Prostate gland (tissue), 2 donors: ENCODE results near the gene UGT1A6. TPM values are rescaled to one million over a fixed set of nuclear protein-coding genes. Genes with fewer than 3 reads are reported as not detected.

Experiments used
- DNase-seq: peaks from one replicate; pipeline ENCODE4 v3.0.0-alpha.2; 2019; ENCODE audit warnings: low spot score
- H3K27ac ChIP-seq, 2 donors: fragments of 200-600 bp; sonication (generic); 2 replicates each; pipeline ENCODE4 v1.5.1; 2017 to 2019
- H3K27me3 ChIP-seq: fragments of 200-600 bp; sonication (generic); replicated peaks from 2 replicates; pipeline ENCODE4 v1.5.1; 2019; ENCODE audit not compliant: insufficient read depth
- H3K36me3 ChIP-seq, 2 donors: fragments of 200-600 bp; sonication (generic); 1 replicate in 1 of 2; 2 replicates in 1 of 2; pipeline versions ENCODE4 v1.5.1 to v1.8.1; 2017 to 2019
- H3K4me1 ChIP-seq: fragments of 200-600 bp; sonication (generic); replicated peaks from 2 replicates; pipeline ENCODE4 v1.5.1; 2019
- H3K4me3 ChIP-seq, 2 donors: fragments of 200-600 bp; sonication (generic); 2 replicates each; pipeline ENCODE4 v1.5.1; 2017 to 2019
- H3K9me3 ChIP-seq: fragments of 200-600 bp; sonication (generic); 2 replicates; pipeline ENCODE4 v1.5.1; 2017
- CTCF ChIP-seq, 4 experiments: fragments of 200-600 bp in 2 of 4; fragments of 450-650 bp in 2 of 4; sonication (generic) in 2 of 4; IDR thresholded peaks; 1 replicate in 3 of 4; 2 replicates in 1 of 4; pipeline ENCODE4 v1.5.1; 2016 to 2019; ENCODE audit warnings: antibody characterized with exemption in 4 of 4, mild to moderate bottlenecking in 2 of 4, moderate library complexity in 2 of 4
- POLR2A ChIP-seq: fragments of 450-650 bp; IDR thresholded peaks from one replicate; pipeline ENCODE4 v1.6.1; 2016; ENCODE audit warnings: antibody characterized with exemption, mild to moderate bottlenecking
- POLR2AphosphoS5 ChIP-seq: sonication (generic); formaldehyde crosslinking; IDR thresholded peaks from one replicate; pipeline ENCODE4 v1.6.1; 2017; ENCODE audit warnings: antibody characterized with exemption
- WGBS: methylation state at CpG from one replicate; pipeline ENCODE4 v1.1.5; 2018; 5-methylcytosine and 5-hydroxymethylcytosine counted together
- intact Hi-C: fragments of 100-400 bp; cut with DNase I; formaldehyde crosslinking; loops from one replicate; pipeline ENCODE4 v1.14.2; 2022
- total RNA-seq, 2 donors: library from RNA; depleted of rRNA; stranded (reverse); fragments of >200 nt; gene quantifications; one replicate each; pipeline ENCODE4 v1.1.0, GENCODE V29; 2016

UGT1A6 gene
- total RNA-seq, 2 donors from 2014 or later = 0.85 to 6.6 TPM

DNA sequence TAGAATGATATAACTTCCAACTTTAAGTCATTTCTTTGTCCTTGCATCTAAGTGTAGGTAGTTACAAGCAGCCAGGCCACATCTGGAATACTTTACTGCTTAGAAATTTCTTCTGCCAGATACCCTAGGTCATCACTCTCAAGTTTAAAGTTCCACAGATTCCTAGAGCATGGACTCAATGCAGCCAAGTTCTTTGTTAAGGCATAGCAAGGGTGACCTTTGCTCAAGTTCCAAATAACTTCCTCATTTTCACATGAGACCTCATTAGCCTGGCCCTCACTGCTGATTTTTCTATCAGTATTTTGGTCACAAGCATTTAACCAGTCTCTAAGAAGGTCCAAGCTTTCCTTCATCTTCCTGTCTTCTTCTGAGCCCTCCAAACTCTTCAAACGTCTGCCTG lies 28.8 kb upstream of the UGT1A6 start:
- WGBS = 63% methylated on average over 1 of the region's 1 CpG
- Histone ChIP-seq H3K36me3 (no peaks in the 10 kb centered on the region), H3K4me3 (no peak overlapping the region), H3K27ac (no peak overlapping the region), H3K27me3 (no peaks in the 10 kb centered on the region), H3K4me1 (no peaks in the 10 kb centered on the region), H3K9me3 (no peaks in the 10 kb centered on the region)
- DNase-seq = no peak
- intact Hi-C loops = no loop called here
- TF ChIP-seq POLR2AphosphoS5 (no peak), POLR2A (no peak), CTCF (IDR thresholded peaks at IDR 0.05) (no peak)

DNA sequence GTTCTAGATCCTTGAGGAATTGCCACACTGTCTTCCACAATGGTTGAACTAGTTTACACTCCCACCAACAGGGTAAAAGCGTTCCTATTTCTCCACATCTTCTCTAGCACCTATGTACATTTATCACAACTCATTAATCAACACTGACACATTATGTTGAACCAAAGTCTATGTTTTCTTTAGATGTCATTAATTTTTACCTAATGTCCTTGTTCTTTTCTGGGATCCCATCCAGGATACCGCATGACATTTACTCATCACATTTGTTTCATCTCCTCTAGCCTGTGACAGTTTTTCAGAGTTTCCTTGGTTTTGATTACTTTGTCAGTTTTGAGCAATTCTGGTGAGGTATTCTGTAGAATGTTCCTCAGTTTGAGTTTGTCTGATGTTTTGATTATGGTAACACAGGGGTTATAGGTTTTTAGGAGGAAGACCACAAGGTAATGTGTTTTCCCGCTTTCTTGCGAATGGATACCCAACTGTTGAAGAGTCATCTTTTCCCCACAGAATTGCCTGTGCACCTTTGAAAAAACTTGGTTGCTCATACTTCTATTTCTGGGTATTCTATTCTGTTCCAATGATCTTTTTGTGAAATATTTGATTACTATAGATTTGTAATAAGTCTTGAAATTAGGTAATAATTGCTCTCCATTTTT lies 24.0 kb upstream of the UGT1A6 start:
- DNase-seq = no peak

GRCh38 chr2:233671290-233672161 lies 21.2 kb upstream of the UGT1A6 start, which contains the start of gene UGT1A9:
Gene UGT1A9, plus strand, starts transcription at chr2:233671898. Its CDS starts 37 bp downstream, at chr2:233671935.
- intact Hi-C loops = no loop called here
- TF ChIP-seq POLR2AphosphoS5 (no peak), POLR2A (no peak), CTCF (IDR thresholded peaks at IDR 0.05) (no peak)
- WGBS = 89% methylated on average over 5 of the region's 5 CpGs

More for the DNA sequence above, 24.0 kb upstream of the UGT1A6 start:
- Histone ChIP-seq H3K9me3 (no peaks in the 10 kb centered on the region), H3K4me1 (no peaks in the 10 kb centered on the region), H3K36me3 (no peaks in the 10 kb centered on the region), H3K4me3 (no peak overlapping the region), H3K27me3 (no peaks in the 10 kb centered on the region), H3K27ac (no peak overlapping the region)
- 76% methylated on average over 4 of the region's 4 CpGs for WGBS
- TF ChIP-seq POLR2AphosphoS5 (no peak), POLR2A (no peak), CTCF (IDR thresholded peaks at IDR 0.05) (no peak)
- intact Hi-C loops = no loop called here

DNA sequence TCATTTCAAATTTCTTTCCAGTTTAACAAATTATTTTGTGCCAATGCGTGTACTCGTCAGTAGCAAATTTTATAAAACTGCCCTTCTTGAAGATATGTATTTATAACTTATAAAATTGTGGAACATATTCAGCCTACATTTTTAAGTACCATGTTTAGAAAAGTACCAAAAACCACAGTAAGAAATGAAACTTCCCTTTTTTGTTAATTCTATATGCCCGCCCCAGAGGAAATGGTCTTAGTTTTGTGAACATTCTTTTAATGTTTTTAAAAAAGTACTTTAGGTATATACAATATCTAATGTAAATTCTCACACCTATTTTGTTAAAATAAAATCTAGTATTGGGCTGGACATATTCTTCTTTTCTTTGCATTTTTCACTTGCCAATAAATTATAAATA lies 19.8 kb upstream of the UGT1A6 start:
- H3K4me1 ChIP-seq = no peaks in the 10 kb centered on the region
- no peaks in the 10 kb centered on the region for H3K27me3 ChIP-seq
- no peak for DNase-seq
- H3K27ac ChIP-seq = no peak overlapping the region
- no peaks in the 10 kb centered on the region for H3K9me3 ChIP-seq
- no peaks in the 10 kb centered on the region for H3K36me3 ChIP-seq
- intact Hi-C loops = no loop called here
- 74% methylated on average over 3 of the region's 3 CpGs for WGBS
- TF ChIP-seq POLR2A = no peak
- no peak for TF ChIP-seq CTCF (IDR thresholded peaks at IDR 0.05)
- TF ChIP-seq POLR2AphosphoS5 = no peak
- H3K4me3 ChIP-seq = no peak overlapping the region

More at GRCh38 chr2:233671290-233672161, 21.2 kb upstream of the UGT1A6 start, which contains the start of gene UGT1A9:
- no peak within 1 kb of the TSS for H3K4me3 ChIP-seq
- no peaks in the 10 kb centered on the region for H3K9me3 ChIP-seq
- H3K36me3 ChIP-seq = no peaks in the 10 kb centered on the region
- no peaks in the 10 kb centered on the region for H3K4me1 ChIP-seq
- no peaks in the 10 kb centered on the region for H3K27me3 ChIP-seq
- no peak for DNase-seq
- no peak within 1 kb of the TSS for H3K27ac ChIP-seq
